Activated naive CD8-positive, alpha-beta T cell treated with anti-CD3 and anti-CD28 coated beads, Interleukin-2, amount 10 ng/mL, durations not matched to agents 7 days and 5 days (primary cell): ENCODE measurements around the gene CFAP52. TPM values are rescaled to one million over a fixed set of nuclear protein-coding genes. Genes with fewer than 3 reads are reported as not detected.
A peak's percentile ranks its signal among the peaks of the same experiment; 100 is the strongest.
"Not testable (repeated sequence)": the region's sequence is repeated elsewhere in the genome, so short reads cannot be mapped to it uniquely, and the experiment has no call there.

ENCODE experiments used
- ATAC-seq: fragments of 150-1000 bp; cut with Tn5 transposase; one replicate; pipeline ENCODE4 v1.10.0; 2021; ENCODE audit warnings: low read depth, moderate library complexity
- POLR2A ChIA-PET: fragments of 350-600 bp; sonication (Branson Sonifier 250); formaldehyde crosslinking; loops from one replicate; lab custom pipeline; 2021; ENCODE audit warnings: antibody characterized with exemption; lab: Charles Lee
- DNase-seq: peaks from one replicate; pipeline ENCODE4 v3.0.0; 2021
- H3K27ac Mint-ChIP-seq: one replicate; pipeline ENCODE4 v1.8.0; 2022; ENCODE audit warnings: mild to moderate bottlenecking, mixed read lengths
- H3K27me3 Mint-ChIP-seq: one replicate; pipeline ENCODE4 v1.8.0; 2022; ENCODE audit warnings: mild to moderate bottlenecking, moderate library complexity, mixed read lengths
- H3K36me3 Mint-ChIP-seq: one replicate; pipeline ENCODE4 v1.8.0; 2021; ENCODE audit warnings: mild to moderate bottlenecking, mixed read lengths
- H3K4me1 Mint-ChIP-seq: one replicate; pipeline ENCODE4 v1.8.0; 2021; ENCODE audit warnings: mixed read lengths
- H3K4me3 Mint-ChIP-seq: one replicate; pipeline ENCODE4 v1.8.0; 2022; ENCODE audit warnings: mild to moderate bottlenecking, moderate library complexity, mixed read lengths
- H3K9me3 Mint-ChIP-seq: one replicate; pipeline ENCODE4 v1.8.0; 2021; ENCODE audit warnings: mixed read lengths
- total RNA-seq, 2 experiments: library from RNA; stranded (reverse); gene quantifications; one replicate each; pipeline ENCODE4 v1.2.3, GENCODE V29; 2021

The CFAP52 gene
- total RNA-seq, 2 experiments from 2014 or later = not detected

GRCh38 chr17:9643611-9644010, 67.2 kb downstream of the CFAP52 start:
- Mint-ChIP-seq H3K4me1 (peaks cover 15% of the 10 kb centered on the region), H3K4me3 (peak overlapping the region; percentile 13), H3K36me3 (no peaks in the 10 kb centered on the region), H3K27ac (no peak overlapping the region), H3K27me3 (peaks cover 41% of the 10 kb centered on the region), H3K9me3 (no peaks in the 10 kb centered on the region)
- POLR2A ChIA-PET = no interaction called here
- DNase-seq (no peak), ATAC-seq (no peak)

DNA sequence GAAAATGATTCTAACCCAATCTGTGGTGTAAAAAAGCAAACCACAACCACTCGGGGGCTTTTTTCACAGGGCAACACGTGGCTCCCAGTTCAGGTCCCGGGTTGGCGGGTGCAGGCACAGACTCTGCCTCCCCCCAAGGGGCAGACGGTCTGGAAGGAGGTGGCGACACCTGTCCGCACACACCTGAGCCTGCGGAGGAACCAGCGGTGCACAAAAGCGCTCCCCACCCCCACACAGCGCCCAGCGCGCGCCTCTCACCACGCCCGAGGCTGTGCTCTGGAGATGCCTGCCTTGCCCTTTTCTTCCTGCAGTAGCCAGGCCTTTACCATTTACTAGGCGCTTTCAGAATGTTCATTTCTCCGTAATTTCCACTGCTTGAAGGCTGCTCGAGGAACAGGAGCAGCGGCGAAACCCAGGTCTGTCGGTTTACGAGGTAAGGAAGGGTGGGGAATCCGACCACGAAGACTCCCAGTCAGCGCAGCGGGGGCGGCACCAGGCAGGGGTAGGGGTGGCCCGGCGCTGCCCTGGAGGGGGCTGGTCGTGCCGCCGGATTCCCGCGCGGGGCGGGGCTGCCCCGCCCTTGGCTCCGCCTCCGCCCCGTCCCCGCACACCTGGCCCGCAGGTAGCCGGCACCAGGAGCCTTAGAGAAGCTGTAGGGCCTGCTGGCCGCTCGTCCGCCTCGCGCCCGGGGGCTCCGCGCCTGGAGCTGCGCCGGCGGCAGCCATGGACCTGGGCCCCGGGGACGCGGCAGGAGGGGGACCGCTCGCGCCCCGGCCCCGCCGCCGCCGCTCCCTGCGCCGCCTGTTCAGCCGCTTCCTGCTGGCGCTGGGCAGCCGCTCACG, 68.7 kb downstream of the CFAP52 start, which contains the start of gene USP43:
TSS of gene USP43 (plus strand) at position 608 of the 842 bp plus-strand sequence. CDS start at position 724, 116 bp downstream.
- ATAC-seq = peak; percentile 70
- H3K27ac Mint-ChIP-seq = no peak within 1 kb of the TSS
- peaks cover 41% of the 10 kb centered on the region for H3K27me3 Mint-ChIP-seq
- H3K4me1 Mint-ChIP-seq = peaks cover 18% of the 10 kb centered on the region
- POLR2A ChIA-PET = no interaction called here
- H3K4me3 Mint-ChIP-seq = peak within 1 kb of the TSS; percentile 80
- no peaks in the 10 kb centered on the region for H3K9me3 Mint-ChIP-seq
- no peaks in the 10 kb centered on the region for H3K36me3 Mint-ChIP-seq
- peak; percentile 53 for DNase-seq

- DNase-seq (peak; percentile 54), ATAC-seq (peak; percentile 45)
- H3K9me3 Mint-ChIP-seq = no peaks in the 10 kb centered on the region
- POLR2A ChIA-PET = no interaction called here
- peaks cover 18% of the 10 kb centered on the region for H3K4me1 Mint-ChIP-seq
- H3K27me3 Mint-ChIP-seq = peaks cover 43% of the 10 kb centered on the region
- no peaks in the 10 kb centered on the region for H3K36me3 Mint-ChIP-seq
- no peak overlapping the region for H3K27ac Mint-ChIP-seq
- H3K4me3 Mint-ChIP-seq = peak overlapping the region; percentile 77
Measured at GRCh38 chr17:9645851-9646545, 69.6 kb downstream of the CFAP52 start.

GRCh38 chr17:9646546-9646885, 70.1 kb downstream of the CFAP52 start:
- Mint-ChIP-seq H3K4me3 (peak overlapping the region; percentile 77), H3K27ac (no peak overlapping the region), H3K9me3 (no peaks in the 10 kb centered on the region), H3K4me1 (peaks cover 18% of the 10 kb centered on the region), H3K27me3 (peaks cover 48% of the 10 kb centered on the region), H3K36me3 (no peaks in the 10 kb centered on the region)
- POLR2A ChIA-PET = no interaction called here
- no peak for DNase-seq
- ATAC-seq = no peak

- H3K4me1 Mint-ChIP-seq = peaks cover 18% of the 10 kb centered on the region
- no peak for ATAC-seq
- peaks cover 52% of the 10 kb centered on the region for H3K27me3 Mint-ChIP-seq
Measured at GRCh38 chr17:9647014-9647413, 70.6 kb downstream of the CFAP52 start.

DNA sequence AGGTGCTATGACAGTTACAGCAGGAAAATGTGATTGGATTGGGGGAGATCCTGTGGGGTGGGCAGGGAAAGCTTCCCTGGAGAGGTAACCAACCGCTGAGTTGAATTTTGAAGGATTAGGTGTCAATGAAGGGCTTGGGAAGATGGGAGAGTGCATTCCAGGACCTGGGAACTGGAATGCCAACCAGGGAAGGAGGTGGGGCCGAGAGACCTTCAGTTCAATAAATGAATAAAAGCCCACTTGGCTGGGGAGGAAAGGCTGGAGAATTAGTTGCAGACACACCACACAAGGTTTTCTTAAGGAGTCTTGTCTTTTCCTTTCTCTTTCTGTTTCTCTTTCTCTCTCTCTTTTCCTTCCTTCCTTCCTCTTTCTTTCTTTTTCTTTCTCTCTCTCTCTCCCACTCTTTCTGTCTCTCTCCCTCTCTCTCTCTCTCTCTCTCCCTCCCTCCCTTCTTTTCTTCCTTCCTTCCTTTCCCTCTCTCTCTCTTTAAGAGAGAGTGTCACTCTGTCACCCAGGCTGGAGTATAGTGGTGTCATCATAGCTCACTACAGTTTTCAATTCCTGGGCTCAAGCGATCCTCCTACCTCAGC, 72.2 kb downstream of the CFAP52 start:
- no peak overlapping the region for H3K4me3 Mint-ChIP-seq
- peaks cover 48% of the 10 kb centered on the region for H3K27me3 Mint-ChIP-seq
- H3K36me3 Mint-ChIP-seq = no peaks in the 10 kb centered on the region
- no peak for DNase-seq
- H3K9me3 Mint-ChIP-seq = no peaks in the 10 kb centered on the region
- POLR2A ChIA-PET = no interaction called here
- ATAC-seq = no peak
- peaks cover 18% of the 10 kb centered on the region for H3K4me1 Mint-ChIP-seq
- no peak overlapping the region for H3K27ac Mint-ChIP-seq

More at GRCh38 chr17:9647014-9647413, 70.6 kb downstream of the CFAP52 start:
- Mint-ChIP-seq H3K4me3 (no peak overlapping the region), H3K9me3 (no peaks in the 10 kb centered on the region), H3K36me3 (no peaks in the 10 kb centered on the region), H3K27ac (no peak overlapping the region)
- no peak for DNase-seq
- POLR2A ChIA-PET = no interaction called here

GRCh38 chr17:9658593-9659211, 82.3 kb downstream of the CFAP52 start:
- H3K4me1 Mint-ChIP-seq = no peaks in the 10 kb centered on the region
- H3K27ac Mint-ChIP-seq = no peak overlapping the region
- no peaks in the 10 kb centered on the region for H3K9me3 Mint-ChIP-seq
- DNase-seq = no peak
- peaks cover 2% of the 10 kb centered on the region for H3K27me3 Mint-ChIP-seq
- POLR2A ChIA-PET = no interaction called here
- H3K36me3 Mint-ChIP-seq = no peaks in the 10 kb centered on the region
- no peak overlapping the region for H3K4me3 Mint-ChIP-seq
- no peak for ATAC-seq

GRCh38 chr17:9661027-9661426, 84.6 kb downstream of the CFAP52 start:
- Mint-ChIP-seq H3K4me1 (peaks cover 4% of the 10 kb centered on the region), H3K27ac (no peak overlapping the region), H3K9me3 (no peaks in the 10 kb centered on the region), H3K27me3 (peaks cover 2% of the 10 kb centered on the region), H3K36me3 (no peaks in the 10 kb centered on the region), H3K4me3 (no peak overlapping the region)
- ATAC-seq (no peak), DNase-seq (no peak)
- POLR2A ChIA-PET = no interaction called here

- H3K27me3 Mint-ChIP-seq = peaks cover 13% of the 10 kb centered on the region
- DNase-seq, H3K4me3 Mint-ChIP-seq, H3K9me3 Mint-ChIP-seq, H3K36me3 Mint-ChIP-seq, POLR2A ChIA-PET, H3K27ac Mint-ChIP-seq, ATAC-seq: not testable (repeated sequence)
- H3K4me1 Mint-ChIP-seq = peaks cover 19% of the 10 kb centered on the region
Measured at GRCh38 chr17:9663511-9663910, 87.1 kb downstream of the CFAP52 start.

DNA sequence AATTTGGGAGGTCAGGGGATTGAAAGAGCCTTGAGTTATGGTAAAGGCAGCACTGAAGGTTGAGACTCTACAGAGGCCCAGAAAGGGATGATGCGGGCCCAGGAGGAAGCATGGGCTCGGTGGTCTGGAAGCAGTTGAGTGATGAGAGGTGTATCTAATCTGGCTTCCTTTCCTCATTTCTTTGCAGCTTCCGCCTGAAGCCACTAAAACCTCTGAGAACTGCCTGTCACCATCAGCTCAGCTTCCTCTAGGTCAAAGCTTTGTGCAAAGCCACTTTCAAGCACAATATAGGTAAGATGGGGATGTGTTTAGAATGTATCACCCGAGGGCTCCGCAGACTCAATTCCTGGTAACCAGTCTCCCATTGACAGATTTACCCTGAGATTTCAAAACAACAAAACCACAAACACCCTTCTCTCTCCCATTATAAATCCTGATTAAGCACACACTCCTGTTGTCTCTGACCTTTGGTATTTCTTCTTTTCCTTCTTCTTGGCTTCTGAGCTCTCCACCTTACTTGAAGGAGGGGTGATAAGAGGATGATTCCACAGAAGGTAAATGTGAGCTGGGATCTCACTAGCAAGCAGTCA, 90.1 kb downstream of the CFAP52 start:
- ATAC-seq = peak; percentile 90
- Mint-ChIP-seq H3K9me3 (no peaks in the 10 kb centered on the region), H3K36me3 (no peaks in the 10 kb centered on the region), H3K27me3 (peaks cover 21% of the 10 kb centered on the region), H3K4me3 (peak overlapping the region; percentile 8), H3K4me1 (peaks cover 21% of the 10 kb centered on the region), H3K27ac (no peak overlapping the region)
- POLR2A ChIA-PET = no interaction called here
- DNase-seq = no peak

GRCh38 chr17:9668517-9668916, 92.1 kb downstream of the CFAP52 start:
- Mint-ChIP-seq H3K27me3 (peaks cover 21% of the 10 kb centered on the region), H3K27ac (no peak overlapping the region), H3K9me3 (no peaks in the 10 kb centered on the region), H3K36me3 (no peaks in the 10 kb centered on the region), H3K4me3 (no peak overlapping the region), H3K4me1 (peaks cover 21% of the 10 kb centered on the region)
- POLR2A ChIA-PET = no interaction called here
- DNase-seq = no peak
- no peak for ATAC-seq

DNA sequence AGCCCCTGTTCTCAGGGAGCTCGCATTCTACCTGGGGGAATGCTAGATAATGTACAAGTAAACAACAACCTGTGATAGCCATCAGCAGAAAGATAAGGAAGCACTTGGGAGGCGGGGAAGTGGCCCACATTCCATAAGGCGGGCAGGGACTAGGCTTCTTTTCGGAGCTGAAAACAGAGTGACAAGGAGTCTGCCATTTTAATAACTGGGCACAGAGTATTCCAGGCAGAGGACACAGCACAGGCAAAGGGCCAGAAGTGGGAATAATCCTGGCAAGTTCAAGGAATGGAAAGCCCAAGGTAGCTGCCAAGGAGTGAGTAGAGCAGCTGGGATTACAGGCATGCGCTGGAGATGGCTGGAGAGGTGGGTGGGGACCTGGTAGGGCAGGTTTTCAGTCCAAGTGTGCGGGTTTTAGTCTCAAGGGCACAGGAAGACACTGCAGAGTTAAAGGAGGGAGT, 93.1 kb downstream of the CFAP52 start:
- POLR2A ChIA-PET = no interaction called here
- ATAC-seq (no peak), DNase-seq (no peak)
- peaks cover 21% of the 10 kb centered on the region for H3K27me3 Mint-ChIP-seq
- no peaks in the 10 kb centered on the region for H3K9me3 Mint-ChIP-seq
- no peaks in the 10 kb centered on the region for H3K36me3 Mint-ChIP-seq
- no peak overlapping the region for H3K4me3 Mint-ChIP-seq
- no peak overlapping the region for H3K27ac Mint-ChIP-seq
- peaks cover 21% of the 10 kb centered on the region for H3K4me1 Mint-ChIP-seq

- no peaks in the 10 kb centered on the region for H3K9me3 Mint-ChIP-seq
- H3K4me3 Mint-ChIP-seq = no peak overlapping the region
- no peaks in the 10 kb centered on the region for H3K36me3 Mint-ChIP-seq
- H3K27ac Mint-ChIP-seq = no peak overlapping the region
- no peak for ATAC-seq
- peaks cover 21% of the 10 kb centered on the region for H3K4me1 Mint-ChIP-seq
- POLR2A ChIA-PET = no interaction called here
- DNase-seq = no peak
- peaks cover 21% of the 10 kb centered on the region for H3K27me3 Mint-ChIP-seq
Measured at GRCh38 chr17:9670596-9670995, 94.2 kb downstream of the CFAP52 start.
